ENCODE results near the gene RIC8B.

Gene RIC8B

GRCh38 chr12:106801167-106801708 lies 26.8 kb downstream of the RIC8B start:
- peaks cover 11% of the 10 kb centered on the region for H3K4me1 Mint-ChIP-seq

GRCh38 chr12:106801830-106802533 lies 27.5 kb downstream of the RIC8B start:
- Mint-ChIP-seq H3K4me3 (no peak overlapping the region), H3K4me1 (peaks cover 11% of the 10 kb centered on the region), H3K36me3 (ENCODE audit: low read depth) (peaks cover 34% of the 10 kb centered on the region), H3K9me3 (no peaks in the 10 kb centered on the region), H3K27me3 (ENCODE audit: low read depth, poor library complexity) (no peaks in the 10 kb centered on the region), H3K27ac (no peak overlapping the region)
- DNase-seq: no peak
- no peak for TF ChIP-seq CTCF (IDR thresholded peaks at IDR 0.05)

More at GRCh38 chr12:106801167-106801708, 26.8 kb downstream of the RIC8B start:
- no peak for TF ChIP-seq CTCF (IDR thresholded peaks at IDR 0.05)
- H3K27me3 Mint-ChIP-seq (ENCODE audit: low read depth, poor library complexity): no peaks in the 10 kb centered on the region
- no peaks in the 10 kb centered on the region for H3K9me3 Mint-ChIP-seq
- DNase-seq: no peak
- H3K4me3 Mint-ChIP-seq: no peak overlapping the region
- H3K27ac Mint-ChIP-seq: no peak overlapping the region
- H3K36me3 Mint-ChIP-seq (ENCODE audit: low read depth): peaks cover 33% of the 10 kb centered on the region

GRCh38 chr12:106804668-106805067 lies 30.2 kb downstream of the RIC8B start:
- no peak for DNase-seq

GRCh38 chr12:106814714-106815113 lies 40.2 kb downstream of the RIC8B start:
- no peak for TF ChIP-seq CTCF (IDR thresholded peaks at IDR 0.05)
- peaks cover 36% of the 10 kb centered on the region for H3K36me3 Mint-ChIP-seq (ENCODE audit: low read depth)
- DNase-seq: no peak

More at GRCh38 chr12:106804668-106805067, 30.2 kb downstream of the RIC8B start:
- no peaks in the 10 kb centered on the region for H3K27me3 Mint-ChIP-seq (ENCODE audit: low read depth, poor library complexity)
- TF ChIP-seq CTCF (IDR thresholded peaks at IDR 0.05): no peak
- H3K4me1 Mint-ChIP-seq: peaks cover 11% of the 10 kb centered on the region
- peaks cover 31% of the 10 kb centered on the region for H3K36me3 Mint-ChIP-seq (ENCODE audit: low read depth)
- H3K9me3 Mint-ChIP-seq: no peaks in the 10 kb centered on the region
- peak overlapping the region; percentile 58 for H3K27ac Mint-ChIP-seq
- H3K4me3 Mint-ChIP-seq: no peak overlapping the region

GRCh38 chr12:106815741-106816140 lies 41.3 kb downstream of the RIC8B start:
- no peak for DNase-seq
- H3K4me1 Mint-ChIP-seq: peaks cover 9% of the 10 kb centered on the region
- no peaks in the 10 kb centered on the region for H3K27me3 Mint-ChIP-seq (ENCODE audit: low read depth, poor library complexity)
- H3K4me3 Mint-ChIP-seq: no peak overlapping the region
- H3K36me3 Mint-ChIP-seq (ENCODE audit: low read depth): peaks cover 43% of the 10 kb centered on the region
- H3K27ac Mint-ChIP-seq: no peak overlapping the region
- H3K9me3 Mint-ChIP-seq: no peaks in the 10 kb centered on the region
- TF ChIP-seq CTCF (IDR thresholded peaks at IDR 0.05): no peak

More at GRCh38 chr12:106814714-106815113, 40.2 kb downstream of the RIC8B start:
- Mint-ChIP-seq H3K27me3 (ENCODE audit: low read depth, poor library complexity) (no peaks in the 10 kb centered on the region), H3K27ac (peak overlapping the region; percentile 57), H3K4me3 (no peak overlapping the region), H3K9me3 (no peaks in the 10 kb centered on the region), H3K4me1 (peaks cover 9% of the 10 kb centered on the region)

GRCh38 chr12:106816231-106816630 lies 41.7 kb downstream of the RIC8B start:
- H3K36me3 Mint-ChIP-seq (ENCODE audit: low read depth): peaks cover 47% of the 10 kb centered on the region
- no peak for DNase-seq
- H3K9me3 Mint-ChIP-seq: no peaks in the 10 kb centered on the region
- TF ChIP-seq CTCF (IDR thresholded peaks at IDR 0.05): no peak
- H3K27me3 Mint-ChIP-seq (ENCODE audit: low read depth, poor library complexity): no peaks in the 10 kb centered on the region
- H3K4me1 Mint-ChIP-seq: peaks cover 9% of the 10 kb centered on the region
- H3K4me3 Mint-ChIP-seq: no peak overlapping the region
- no peak overlapping the region for H3K27ac Mint-ChIP-seq

Data from nephron progenitor cell (in vitro differentiated cells).